GM21526 (cell line): ENCODE measurements around the gene STK32B.

Experiments
- ATAC-seq: cut with Tn5 transposase; IDR thresholded peaks from one replicate; pipeline ENCODE4 v1.9.1; 2021; ENCODE audit warnings: moderate library complexity; ENCODE audit not compliant: unreplicated experiment, low FRiP score

STK32B gene

GRCh38 chr4:5199912-5200311 is 148.6 kb downstream of the STK32B start:
- no peak for ATAC-seq

DNA sequence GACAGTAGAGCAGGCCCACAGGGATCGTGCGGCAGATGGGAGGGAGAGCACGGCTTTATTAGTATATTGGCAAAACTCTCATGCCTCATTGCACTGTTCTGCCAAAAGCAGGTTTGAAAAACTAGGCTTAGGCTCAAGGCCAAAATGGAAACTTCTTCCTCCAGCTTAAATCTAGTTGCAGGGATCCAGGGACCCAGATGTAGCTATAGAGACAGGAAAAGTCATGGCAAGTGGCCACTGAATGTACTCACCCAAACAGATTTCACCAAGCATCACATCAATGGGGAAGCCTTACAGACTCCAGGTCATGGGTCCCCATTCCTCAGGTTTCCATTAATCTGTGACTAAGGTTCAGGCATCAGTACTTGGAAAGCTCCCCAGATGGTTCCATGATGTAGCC is 149.2 kb downstream of the STK32B start:
- ATAC-seq = no peak

GRCh38 chr4:5203309-5203992 is 152.2 kb downstream of the STK32B start:
- ATAC-seq = no peak

GRCh38 chr4:5203993-5204310 is 152.7 kb downstream of the STK32B start:
- ATAC-seq = no peak

- no peak for ATAC-seq
These were observed 153.5 kb downstream of the STK32B start for GRCh38 chr4:5204781-5205180.

DNA sequence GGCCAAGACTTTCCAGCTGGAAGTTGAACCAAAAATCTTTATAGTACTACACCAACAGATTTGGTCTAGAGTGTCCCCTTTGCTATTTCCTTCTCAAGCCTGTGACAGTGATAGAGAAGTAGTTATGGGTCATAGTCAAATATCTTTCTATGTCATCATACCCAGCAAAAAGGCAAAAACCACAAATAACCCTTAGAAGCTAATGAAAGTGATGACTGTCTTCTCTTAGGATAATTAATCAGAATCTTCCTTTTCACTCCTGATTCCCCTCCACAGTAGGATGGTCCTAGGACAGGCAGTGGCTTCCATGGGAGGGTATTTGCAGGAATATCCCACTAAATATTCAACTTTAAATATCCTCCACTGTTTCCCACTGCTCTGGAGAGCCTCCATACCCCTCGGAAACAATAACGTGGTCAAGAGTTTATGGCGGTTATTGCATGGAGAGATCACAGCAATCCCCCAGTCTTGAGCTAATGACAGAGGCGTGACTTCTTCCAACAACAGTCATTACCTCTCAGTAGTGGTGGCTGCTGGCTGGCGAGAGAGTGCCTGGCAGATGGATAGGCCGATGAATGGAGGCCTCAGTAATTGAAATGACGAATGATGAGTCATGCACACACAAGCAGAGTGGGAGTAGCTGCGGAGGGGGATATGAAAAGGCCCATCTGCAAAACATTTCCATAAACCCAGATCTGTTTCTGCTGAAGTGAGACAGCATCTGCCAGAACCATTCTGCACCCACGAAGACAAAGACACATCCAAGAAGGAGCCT is 154.9 kb downstream of the STK32B start:
- ATAC-seq = no peak

DNA sequence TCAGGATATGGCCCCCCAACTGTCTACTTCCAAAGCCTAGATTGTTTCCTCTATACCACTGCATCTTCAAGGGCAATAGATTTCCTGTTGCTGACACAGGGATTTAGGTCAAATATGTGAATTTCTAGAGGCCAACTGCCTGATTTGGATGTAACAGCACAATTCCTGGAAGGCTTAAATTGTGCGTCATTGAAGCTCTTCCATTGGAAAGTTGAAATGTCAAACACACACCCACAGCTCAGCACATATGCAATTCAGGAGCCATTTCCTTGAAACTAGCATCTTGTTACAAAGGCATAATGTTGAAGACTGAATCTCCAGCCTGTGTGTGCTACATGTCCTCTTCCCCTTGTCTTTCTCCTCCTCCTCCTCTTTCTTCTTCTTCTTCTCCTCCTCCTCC is 158.6 kb downstream of the STK32B start:
- ATAC-seq = no peak

DNA sequence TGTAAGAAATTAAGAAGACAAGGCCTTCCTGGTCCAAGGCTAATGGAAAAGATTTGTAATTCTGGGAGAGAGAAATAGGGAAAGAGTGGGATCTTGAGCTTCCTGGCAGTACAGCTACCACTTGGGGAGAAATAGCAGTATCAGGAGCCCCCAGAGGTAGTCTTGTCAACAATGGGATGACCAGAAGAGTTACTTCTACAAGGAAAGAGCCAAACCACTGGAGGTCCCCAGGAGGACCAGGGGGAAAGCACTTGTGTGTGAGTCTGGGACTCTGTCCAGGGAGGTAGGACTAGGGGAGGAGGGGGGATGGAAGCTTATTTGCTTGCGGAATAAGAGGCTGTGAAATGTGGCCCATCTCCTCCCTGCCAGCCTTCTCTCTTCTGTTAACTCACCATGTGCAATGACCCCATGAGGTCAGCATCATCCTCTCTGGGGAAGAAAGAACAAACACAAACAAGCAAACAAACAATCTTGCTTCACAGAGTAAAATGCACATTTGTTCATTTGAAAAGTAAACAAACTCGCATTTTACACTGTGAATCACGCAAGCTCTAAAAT is 160.1 kb downstream of the STK32B start:
- ATAC-seq = no peak

DNA sequence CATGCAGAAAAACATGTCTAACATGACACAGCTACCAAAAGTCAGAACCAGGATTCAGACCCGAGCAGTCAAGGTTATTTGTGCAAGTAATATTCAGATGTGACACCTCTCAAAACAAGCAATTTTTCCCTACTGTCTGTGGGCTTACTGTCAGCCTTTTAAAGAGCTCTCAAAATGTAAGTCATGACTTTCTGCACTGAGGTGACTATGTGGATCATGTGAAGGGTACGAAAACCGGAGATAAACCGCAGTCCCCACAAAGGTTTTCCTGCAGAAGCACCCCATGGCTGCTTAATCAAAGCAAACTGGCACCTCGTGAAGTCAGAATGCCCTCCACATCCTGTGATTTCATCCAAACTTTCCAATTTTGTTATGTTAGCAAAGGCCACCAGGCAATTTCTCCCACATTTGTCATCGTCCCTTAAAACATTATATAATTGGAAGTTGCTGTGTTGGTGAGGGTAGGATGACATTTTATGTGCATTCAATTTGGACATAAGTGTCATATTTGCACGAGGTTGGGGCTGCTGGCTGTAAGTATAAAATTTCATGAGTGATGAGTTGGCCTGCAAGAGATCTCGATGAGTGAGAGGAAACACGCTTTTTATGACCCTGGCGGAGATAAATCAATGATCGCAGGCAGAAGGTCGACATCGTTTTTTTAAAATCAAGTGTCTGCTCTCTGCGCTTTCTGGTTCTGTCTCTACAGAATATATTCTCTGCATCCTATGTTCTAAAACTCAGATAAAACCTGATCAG is 161.2 kb downstream of the STK32B start:
- no peak for ATAC-seq

- ATAC-seq = no peak
These were observed 161.9 kb downstream of the STK32B start for GRCh38 chr4:5213087-5213595.

DNA sequence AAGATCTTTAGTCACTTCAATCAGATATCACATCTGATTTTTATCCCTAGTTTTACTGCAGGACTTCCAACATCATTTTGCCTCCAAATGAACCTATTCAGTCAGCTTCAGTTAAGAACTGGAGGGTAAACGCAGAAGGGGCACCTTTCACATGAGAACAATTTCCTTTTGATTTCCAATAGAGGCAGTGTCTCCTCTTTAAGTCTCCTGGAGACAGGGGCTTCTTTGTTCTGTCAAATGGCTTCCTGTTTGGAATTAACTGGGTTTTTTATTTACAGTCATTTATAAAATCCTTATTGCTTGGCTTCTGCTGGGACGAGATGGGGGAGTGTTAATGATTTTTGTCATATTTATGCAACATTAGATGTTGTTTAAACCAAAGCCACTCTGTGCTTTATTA is 164.0 kb downstream of the STK32B start:
- no peak for ATAC-seq

DNA sequence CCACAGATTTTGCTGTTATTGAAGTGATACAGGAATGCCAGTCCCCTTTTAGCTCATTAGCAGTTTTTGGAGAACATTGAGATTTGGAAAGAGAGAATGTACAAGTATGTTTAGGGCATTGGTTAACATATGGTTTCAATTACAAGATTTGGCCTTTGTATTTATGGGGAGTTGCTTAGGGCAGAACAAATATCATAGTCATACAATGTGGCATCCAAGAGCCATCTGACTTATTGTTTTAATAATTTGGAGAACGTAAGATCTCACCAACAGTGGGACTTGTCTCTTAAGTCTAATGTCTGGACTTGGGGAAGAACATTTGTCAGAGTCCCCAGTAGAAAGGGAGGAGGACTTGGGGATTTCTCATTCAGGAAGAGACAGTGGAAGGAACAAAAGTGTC is 166.1 kb downstream of the STK32B start:
- no peak for ATAC-seq

GRCh38 chr4:5218376-5219069 is 167.2 kb downstream of the STK32B start:
- ATAC-seq = no peak

DNA sequence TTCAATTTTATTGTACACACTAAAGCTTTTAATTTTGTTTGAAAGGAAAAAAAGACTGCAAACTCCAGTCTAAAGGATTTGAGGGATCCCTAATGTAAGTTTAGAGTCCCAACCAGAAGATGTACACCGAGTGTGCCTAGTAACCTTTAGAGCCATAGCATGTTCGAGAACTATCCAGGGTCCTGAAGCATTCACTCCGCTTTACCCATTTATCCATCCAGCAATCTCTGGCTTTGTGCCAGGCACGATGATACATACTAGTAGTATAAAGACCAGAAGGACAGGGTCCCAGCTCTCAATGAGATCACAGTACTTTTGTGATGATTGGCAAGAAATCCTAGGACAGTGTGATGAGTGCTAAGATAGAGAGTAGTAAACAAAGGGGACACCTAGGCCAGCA is 168.7 kb downstream of the STK32B start:
- no peak for ATAC-seq

DNA sequence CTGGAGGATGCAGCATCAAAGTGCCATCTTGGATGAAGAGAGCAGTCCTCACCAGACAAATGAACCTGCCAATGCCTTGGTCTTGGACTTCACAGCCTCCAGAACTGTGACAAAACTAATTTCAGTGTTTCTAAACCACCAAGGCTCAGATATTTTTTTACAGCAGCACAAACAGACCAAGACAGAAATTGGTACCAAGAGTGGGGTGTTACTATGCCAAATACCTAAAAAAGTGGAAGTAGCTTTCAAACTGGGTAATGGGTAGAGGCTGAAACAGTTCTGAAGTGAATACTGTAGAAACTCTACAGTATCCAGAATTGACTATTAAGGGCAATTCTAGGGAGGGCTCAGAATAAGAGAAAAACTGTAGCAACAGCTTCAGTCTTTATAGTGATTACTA is 170.8 kb downstream of the STK32B start:
- ATAC-seq = no peak

GRCh38 chr4:5222951-5223350 is 171.7 kb downstream of the STK32B start:
- ATAC-seq = no peak

GRCh38 chr4:5224340-5224739 is 173.1 kb downstream of the STK32B start:
- no peak for ATAC-seq

GRCh38 chr4:5232549-5232948 is 181.3 kb downstream of the STK32B start:
- ATAC-seq = no peak

DNA sequence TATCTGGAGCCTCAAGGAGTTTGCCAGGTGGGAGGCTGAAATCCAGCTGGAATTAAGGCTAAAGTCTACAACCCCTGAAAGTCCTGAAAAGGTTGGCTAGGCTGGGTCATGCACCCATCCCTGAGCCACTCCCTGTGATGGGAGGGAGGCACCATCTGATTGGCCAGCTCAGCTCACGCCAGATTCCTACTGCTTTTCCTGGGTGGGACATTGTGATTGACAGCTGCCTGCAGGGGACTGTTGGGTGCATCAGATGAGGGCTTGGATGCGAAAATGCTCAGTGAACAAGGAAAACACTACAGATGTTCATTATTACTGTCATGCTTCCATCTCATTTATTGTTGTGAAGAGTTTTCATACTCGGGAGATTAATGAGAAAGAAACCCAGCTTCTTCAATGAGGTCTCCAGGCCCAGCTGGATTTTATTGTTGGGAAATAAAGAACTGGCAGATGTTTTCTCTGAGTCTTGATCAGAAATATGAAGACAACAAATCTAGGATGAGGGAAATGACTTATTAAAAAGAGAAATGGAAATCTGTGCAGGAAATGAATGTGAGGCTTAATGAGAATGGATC is 185.9 kb downstream of the STK32B start:
- ATAC-seq = no peak

DNA sequence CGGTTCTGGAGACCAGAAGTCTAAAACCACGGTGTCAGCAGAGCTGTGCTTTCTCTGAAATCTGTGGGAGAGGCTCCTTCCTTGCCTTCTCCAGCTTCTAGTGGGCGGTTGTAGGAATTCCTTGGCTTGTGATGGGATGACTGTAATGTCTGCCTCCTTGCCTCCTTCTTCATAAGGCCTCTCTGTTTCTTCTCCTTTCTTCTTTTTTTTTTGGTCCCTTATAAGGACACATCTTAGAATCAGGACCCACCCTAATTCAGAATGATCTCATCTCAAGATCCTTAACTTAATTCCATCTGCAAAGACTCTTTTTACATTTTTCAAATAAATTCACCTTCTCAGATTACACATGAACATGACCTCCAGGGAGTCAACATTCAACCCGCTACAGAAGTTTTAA is 186.9 kb downstream of the STK32B start:
- ATAC-seq = no peak
